GM19351 (cell line): Measurements from ENCODE around the gene AMBP.

Source experiments
- ATAC-seq: cut with Tn5 transposase; IDR thresholded peaks from one replicate; pipeline ENCODE4 v1.9.1; 2021; ENCODE audit warnings: mild to moderate bottlenecking, moderate library complexity; ENCODE audit not compliant: unreplicated experiment

The AMBP gene

GRCh38 chr9:114112778-114113584 lies 34.9 kb upstream of the AMBP start:
- ATAC-seq: no peak

- ATAC-seq: no peak
Measured at GRCh38 chr9:114112325-114112724, 34.2 kb upstream of the AMBP start.

GRCh38 chr9:114110180-114110579 lies 32.1 kb upstream of the AMBP start:
- no peak for ATAC-seq

- no peak for ATAC-seq
Measured at GRCh38 chr9:114109124-114109523, 31.0 kb upstream of the AMBP start.

GRCh38 chr9:114108016-114108833 lies 30.1 kb upstream of the AMBP start:
- ATAC-seq: peak; percentile 74

GRCh38 chr9:114107286-114108001 lies 29.3 kb upstream of the AMBP start:
- ATAC-seq: peak; percentile 28

- no peak for ATAC-seq
Measured at GRCh38 chr9:114105236-114105635, 27.1 kb upstream of the AMBP start.

- no peak for ATAC-seq
Measured at GRCh38 chr9:114102484-114102883, 24.4 kb upstream of the AMBP start.

- no peak for ATAC-seq
Measured at GRCh38 chr9:114100536-114100935, 22.4 kb upstream of the AMBP start.

GRCh38 chr9:114099669-114100270 lies 21.7 kb upstream of the AMBP start:
- no peak for ATAC-seq

GRCh38 chr9:114098936-114099668 lies 21.0 kb upstream of the AMBP start, which contains the start of gene KIF12:
TSS of gene KIF12 (minus strand) at chr9:114099292. CDS start at chr9:114099276, 16 bp downstream.
- ATAC-seq: no peak

GRCh38 chr9:114098021-114098935 lies 20.2 kb upstream of the AMBP start:
- no peak for ATAC-seq

- ATAC-seq: no peak
Measured at GRCh38 chr9:114097613-114098020, 19.5 kb upstream of the AMBP start.

GRCh38 chr9:114096866-114097612 lies 18.9 kb upstream of the AMBP start:
- no peak for ATAC-seq

- no peak for ATAC-seq
Measured at GRCh38 chr9:114096041-114096511, 18.0 kb upstream of the AMBP start.

GRCh38 chr9:114094971-114095370 lies 16.9 kb upstream of the AMBP start:
- no peak for ATAC-seq

- no peak for ATAC-seq
Measured at GRCh38 chr9:114093761-114094505, 15.8 kb upstream of the AMBP start.

- no peak for ATAC-seq
Measured at GRCh38 chr9:114093031-114093471, 15.0 kb upstream of the AMBP start.
